Epithelial cell of proximal tubule (primary cell): ENCODE data around the gene DPYSL4. TPM values are rescaled to one million over a fixed set of nuclear protein-coding genes. Genes with fewer than 3 reads are reported as not detected.
"Not testable (repeated sequence)": the region's sequence is repeated elsewhere in the genome, so short reads cannot be mapped to it uniquely, and the experiment has no call there.

Source experiments
- DNase-seq: peaks from one replicate; pipeline ENCODE4 v3.0.0-alpha.2; 2011; ENCODE audit warnings: low read depth
- H3K4me3 ChIP-seq: 2 replicates; pipeline ENCODE4 v1.5.1; 2011; ENCODE audit warnings: low read depth, mild to moderate bottlenecking, low read length
- total RNA-seq: library from RNA; depleted of rRNA; stranded (reverse); fragments of >200 nt; gene quantifications from 2 replicates; pipeline ENCODE4 v1.2.3, GENCODE V29; 2015
- TF ChIP-seq, protein P1 (sequence below): conservative IDR thresholded peaks from 2 replicates; pipeline ENCODE4 v1.5.1; 2012; ENCODE audit warnings: low read depth, mild to moderate bottlenecking, low read length

Gene DPYSL4
- total RNA-seq, 1 donor from 2014 or later: 3.3 TPM

DNA sequence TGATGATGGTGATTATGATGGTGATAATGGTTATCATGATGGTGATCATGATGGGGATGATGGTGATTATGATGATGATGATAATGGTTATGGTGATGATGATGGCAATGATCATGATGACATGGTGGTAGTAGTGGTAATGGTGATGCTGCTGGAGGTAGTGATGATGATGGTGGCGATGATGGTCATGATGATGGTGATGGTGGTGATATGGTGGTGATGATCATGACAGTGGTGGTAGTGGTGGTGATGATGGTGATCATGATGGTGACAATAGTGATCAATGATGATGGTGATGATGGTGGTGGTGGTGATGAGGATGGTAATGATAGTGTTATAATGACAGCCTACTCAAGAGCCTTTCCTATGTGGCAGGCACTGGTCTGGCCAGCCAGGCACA is 31.8 kb upstream of the DPYSL4 start:
- no peak overlapping the region for H3K4me3 ChIP-seq
- TF ChIP-seq, protein P1, sequence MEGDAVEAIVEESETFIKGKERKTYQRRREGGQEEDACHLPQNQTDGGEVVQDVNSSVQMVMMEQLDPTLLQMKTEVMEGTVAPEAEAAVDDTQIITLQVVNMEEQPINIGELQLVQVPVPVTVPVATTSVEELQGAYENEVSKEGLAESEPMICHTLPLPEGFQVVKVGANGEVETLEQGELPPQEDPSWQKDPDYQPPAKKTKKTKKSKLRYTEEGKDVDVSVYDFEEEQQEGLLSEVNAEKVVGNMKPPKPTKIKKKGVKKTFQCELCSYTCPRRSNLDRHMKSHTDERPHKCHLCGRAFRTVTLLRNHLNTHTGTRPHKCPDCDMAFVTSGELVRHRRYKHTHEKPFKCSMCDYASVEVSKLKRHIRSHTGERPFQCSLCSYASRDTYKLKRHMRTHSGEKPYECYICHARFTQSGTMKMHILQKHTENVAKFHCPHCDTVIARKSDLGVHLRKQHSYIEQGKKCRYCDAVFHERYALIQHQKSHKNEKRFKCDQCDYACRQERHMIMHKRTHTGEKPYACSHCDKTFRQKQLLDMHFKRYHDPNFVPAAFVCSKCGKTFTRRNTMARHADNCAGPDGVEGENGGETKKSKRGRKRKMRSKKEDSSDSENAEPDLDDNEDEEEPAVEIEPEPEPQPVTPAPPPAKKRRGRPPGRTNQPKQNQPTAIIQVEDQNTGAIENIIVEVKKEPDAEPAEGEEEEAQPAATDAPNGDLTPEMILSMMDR: no peak
- DNase-seq: no peak

GRCh38 chr10:132155723-132156381 is 30.9 kb upstream of the DPYSL4 start:
- no peak for DNase-seq
- no peak overlapping the region for H3K4me3 ChIP-seq
- TF ChIP-seq, protein P1: no peak

- no peak overlapping the region for H3K4me3 ChIP-seq
- no peak for DNase-seq
- TF ChIP-seq, protein P1: no peak
These were observed 30.4 kb upstream of the DPYSL4 start for GRCh38 chr10:132156382-132156781.

DNA sequence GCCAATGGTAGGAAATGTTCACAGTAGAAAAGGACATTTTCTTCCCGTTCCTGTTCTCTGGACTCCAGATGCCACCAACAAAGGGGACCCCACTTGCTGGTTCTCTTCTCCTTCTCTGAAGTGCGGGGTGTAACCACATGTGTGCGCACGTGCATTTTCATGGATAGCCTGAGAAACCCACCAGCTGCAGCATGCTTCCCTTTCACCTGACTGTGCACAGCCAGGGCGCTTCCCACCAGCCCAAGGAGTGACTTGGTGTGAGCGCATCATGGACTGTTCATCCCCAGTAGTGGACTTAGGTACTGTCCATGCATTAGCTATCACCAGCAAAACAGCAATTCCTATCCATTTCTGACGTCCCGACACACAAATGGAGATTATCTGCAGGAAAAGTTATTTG is 29.6 kb upstream of the DPYSL4 start:
- TF ChIP-seq, protein P1: no peak
- DNase-seq: no peak
- no peak overlapping the region for H3K4me3 ChIP-seq

GRCh38 chr10:132158122-132158741 is 28.5 kb upstream of the DPYSL4 start:
- H3K4me3 ChIP-seq: no peak overlapping the region
- DNase-seq: no peak
- TF ChIP-seq, protein P1: no peak

GRCh38 chr10:132158823-132159222 is 27.9 kb upstream of the DPYSL4 start:
- TF ChIP-seq, protein P1: no peak
- no peak for DNase-seq
- H3K4me3 ChIP-seq: no peak overlapping the region

GRCh38 chr10:132159302-132160230 is 27.2 kb upstream of the DPYSL4 start:
- not testable (repeated sequence) for DNase-seq, H3K4me3 ChIP-seq

GRCh38 chr10:132160231-132160630 is 26.5 kb upstream of the DPYSL4 start:
- not testable (repeated sequence) for H3K4me3 ChIP-seq, DNase-seq

DNA sequence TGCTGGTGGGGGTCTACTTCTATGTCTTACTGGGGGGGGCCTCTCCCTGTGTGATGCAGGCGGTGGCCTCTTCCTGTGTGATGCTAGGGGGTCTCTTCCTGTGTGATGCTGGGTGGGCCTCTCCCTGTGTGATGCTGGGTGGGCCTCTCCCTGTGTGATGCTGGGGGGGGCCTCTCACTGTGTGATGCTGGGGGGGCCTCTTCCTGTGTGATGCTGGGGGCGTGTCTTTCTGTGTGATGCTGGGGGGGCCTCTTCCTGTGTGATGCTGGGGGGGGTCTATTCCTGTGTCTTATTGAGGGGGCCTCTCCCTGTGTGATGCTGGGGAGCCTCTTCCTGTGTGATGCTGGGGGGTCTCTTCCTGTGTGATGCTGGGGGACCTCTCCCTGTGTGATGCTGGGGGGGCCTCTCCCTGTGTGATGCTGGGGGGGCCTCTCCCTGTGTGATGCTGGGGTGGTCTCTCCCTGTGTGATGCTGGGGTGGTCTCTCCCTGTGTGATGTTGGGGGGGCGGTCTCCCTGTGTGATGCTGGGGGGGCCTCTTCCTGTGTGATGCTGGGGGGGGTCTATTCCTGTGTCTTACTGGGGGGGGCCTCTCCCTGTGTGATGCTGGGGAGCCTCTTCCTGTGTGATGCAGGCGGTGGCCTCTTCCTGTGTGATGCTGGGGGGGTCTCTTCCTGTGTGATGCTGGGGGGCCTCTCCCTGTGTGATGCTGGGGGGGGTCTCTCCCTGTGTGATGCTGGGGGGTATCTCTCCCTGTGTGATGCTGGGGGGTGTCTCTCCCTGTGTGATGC is 25.7 kb upstream of the DPYSL4 start:
- not testable (repeated sequence) for H3K4me3 ChIP-seq, DNase-seq
